ENCODE measurements around the gene PLK4.

DNA sequence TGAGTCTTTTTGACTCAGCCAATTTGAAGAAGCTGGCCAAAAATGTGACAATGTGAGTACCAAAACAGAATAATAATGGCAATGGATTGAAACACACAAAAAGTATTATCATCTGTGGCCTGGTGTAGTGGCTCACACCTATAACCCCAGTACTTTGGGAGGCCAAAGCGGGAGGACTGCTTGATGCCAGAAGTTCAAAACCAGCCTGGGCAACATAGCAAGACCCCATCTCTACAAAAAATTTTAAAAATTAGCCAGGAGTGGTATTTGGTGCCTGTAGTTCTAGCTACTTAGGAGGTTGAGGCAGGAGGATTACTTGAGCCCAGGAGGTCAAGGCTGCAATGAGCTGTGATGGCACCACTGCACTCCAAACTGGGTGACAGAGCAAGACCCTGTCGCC, 41.5 kb downstream of the PLK4 start:
- TF ChIP-seq, protein P1, sequence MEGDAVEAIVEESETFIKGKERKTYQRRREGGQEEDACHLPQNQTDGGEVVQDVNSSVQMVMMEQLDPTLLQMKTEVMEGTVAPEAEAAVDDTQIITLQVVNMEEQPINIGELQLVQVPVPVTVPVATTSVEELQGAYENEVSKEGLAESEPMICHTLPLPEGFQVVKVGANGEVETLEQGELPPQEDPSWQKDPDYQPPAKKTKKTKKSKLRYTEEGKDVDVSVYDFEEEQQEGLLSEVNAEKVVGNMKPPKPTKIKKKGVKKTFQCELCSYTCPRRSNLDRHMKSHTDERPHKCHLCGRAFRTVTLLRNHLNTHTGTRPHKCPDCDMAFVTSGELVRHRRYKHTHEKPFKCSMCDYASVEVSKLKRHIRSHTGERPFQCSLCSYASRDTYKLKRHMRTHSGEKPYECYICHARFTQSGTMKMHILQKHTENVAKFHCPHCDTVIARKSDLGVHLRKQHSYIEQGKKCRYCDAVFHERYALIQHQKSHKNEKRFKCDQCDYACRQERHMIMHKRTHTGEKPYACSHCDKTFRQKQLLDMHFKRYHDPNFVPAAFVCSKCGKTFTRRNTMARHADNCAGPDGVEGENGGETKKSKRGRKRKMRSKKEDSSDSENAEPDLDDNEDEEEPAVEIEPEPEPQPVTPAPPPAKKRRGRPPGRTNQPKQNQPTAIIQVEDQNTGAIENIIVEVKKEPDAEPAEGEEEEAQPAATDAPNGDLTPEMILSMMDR (IDR thresholded peaks at IDR 0.05; ENCODE audit: low read depth, low read length): no peak
- TF ChIP-seq POLR2A (IDR thresholded peaks at IDR 0.05; ENCODE audit: extremely low read depth, insufficient read length): no peak
- no peak for TF ChIP-seq MAX (IDR thresholded peaks at IDR 0.05; ENCODE audit: low read depth, low read length)
